Liver (tissue), 9 donors: ENCODE measurements around the gene GPD1L. TPM values are rescaled to one million over a fixed set of nuclear protein-coding genes. Genes with fewer than 3 reads are reported as not detected.

Experiments used
- DNase-seq: peaks from one replicate; pipeline ENCODE4 v3.0.0-alpha.2; 2017; ENCODE audit warnings: low spot score
- H3K27ac ChIP-seq, 2 donors: one replicate each; pipeline ENCODE4 v1.7.0; 2013; ENCODE audit warnings: inconsistent platforms in 2 of 2, low read length in 2 of 2, control low read depth in 1 of 2, low read depth in 1 of 2, mild to moderate bottlenecking in 1 of 2
- H3K27me3 ChIP-seq, 4 donors: one replicate each; pipeline versions ENCODE4 v1.6.1 to v1.7.0; 2013; ENCODE audit warnings: low read length in 3 of 4, inconsistent platforms in 1 of 4, mild to moderate bottlenecking in 1 of 4, moderate library complexity in 1 of 4; ENCODE audit not compliant: control insufficient read depth in 4 of 4, insufficient read depth in 4 of 4
- H3K36me3 ChIP-seq, 4 donors: one replicate each; pipeline versions ENCODE4 v1.6.1 to v1.7.0; 2013; ENCODE audit warnings: low read length in 3 of 4, mild to moderate bottlenecking in 3 of 4, low read depth in 1 of 4, moderate library complexity in 1 of 4; ENCODE audit not compliant: control insufficient read depth in 4 of 4, insufficient read depth in 3 of 4
- H3K4me1 ChIP-seq, 4 donors: one replicate each; pipeline versions ENCODE4 v1.6.1 to v1.7.0; 2013; ENCODE audit warnings: low read length in 3 of 4, mild to moderate bottlenecking in 3 of 4, moderate library complexity in 1 of 4; ENCODE audit not compliant: control insufficient read depth in 4 of 4, insufficient read depth in 4 of 4
- H3K4me3 ChIP-seq, 3 donors: one replicate each; pipeline versions ENCODE4 v1.6.1 to v1.7.0; 2013; ENCODE audit warnings: low read length in 3 of 3, control low read depth in 1 of 3, low read depth in 1 of 3, mild to moderate bottlenecking in 1 of 3
- H3K9ac ChIP-seq, 2 donors: one replicate each; pipeline ENCODE4 v1.7.0; 2013; ENCODE audit warnings: low read length in 2 of 2, mild to moderate bottlenecking in 2 of 2, moderate library complexity in 2 of 2, control low read depth in 1 of 2, low read depth in 1 of 2
- H3K9me3 ChIP-seq, 4 donors: one replicate each; pipeline versions ENCODE4 v1.6.1 to v1.7.0; 2013; ENCODE audit warnings: low read length in 3 of 4; ENCODE audit not compliant: control insufficient read depth in 4 of 4
- ATF3 ChIP-seq: IDR thresholded peaks from 2 replicates; pipeline ENCODE4 v1.6.1; 2016; ENCODE audit warnings: antibody characterized with exemption
- CTCF ChIP-seq: fragments of 150-350 bp; IDR thresholded peaks from 2 replicates; pipeline ENCODE4 v1.5.1; 2017; ENCODE audit warnings: improper control_type of control experiment, low read depth, low read length; ENCODE audit not compliant: missing input control
- EGR1 ChIP-seq, 2 donors: IDR thresholded peaks; 2 replicates each; pipeline ENCODE4 v1.6.1; 2016 to 2018; ENCODE audit warnings: antibody characterized with exemption in 2 of 2, low read depth in 2 of 2
- FOXA1 ChIP-seq: IDR thresholded peaks from 2 replicates; pipeline ENCODE4 v1.6.1; 2016; ENCODE audit warnings: antibody characterized with exemption
- FOXA2 ChIP-seq: IDR thresholded peaks from 2 replicates; pipeline ENCODE4 v1.6.1; 2016; ENCODE audit warnings: antibody characterized with exemption
- GABPA ChIP-seq, 2 donors: IDR thresholded peaks in 1 of 2; conservative IDR thresholded peaks in 1 of 2; 2 replicates each; pipeline ENCODE4 v1.6.1; 2016; ENCODE audit warnings: antibody characterized with exemption in 2 of 2, mild to moderate bottlenecking in 1 of 2, moderate library complexity in 1 of 2
- HNF4G ChIP-seq: IDR thresholded peaks from 2 replicates; pipeline ENCODE4 v1.6.1; 2016; ENCODE audit warnings: antibody characterized with exemption
- JUND ChIP-seq, 2 donors: IDR thresholded peaks; 2 replicates each; pipeline ENCODE4 v1.6.1; 2016; ENCODE audit warnings: antibody characterized with exemption in 2 of 2
- MAX ChIP-seq: IDR thresholded peaks from 2 replicates; pipeline ENCODE4 v1.6.1; 2016; ENCODE audit warnings: antibody characterized with exemption
- NR2F2 ChIP-seq: IDR thresholded peaks from 2 replicates; pipeline ENCODE4 v1.6.1; 2016; ENCODE audit warnings: antibody characterized with exemption
- RAD21 ChIP-seq, 2 donors: IDR thresholded peaks; 2 replicates each; pipeline ENCODE4 v1.6.1; 2016; ENCODE audit warnings: antibody characterized with exemption in 2 of 2, mild to moderate bottlenecking in 2 of 2
- REST ChIP-seq: IDR thresholded peaks from 2 replicates; pipeline ENCODE4 v1.6.1; 2016; ENCODE audit warnings: antibody characterized with exemption, mild to moderate bottlenecking
- RXRA ChIP-seq, 2 donors: IDR thresholded peaks; 2 replicates each; pipeline ENCODE4 v1.6.1; 2017 to 2018; ENCODE audit warnings: antibody characterized with exemption in 2 of 2, mild to moderate bottlenecking in 1 of 2
- SP1 ChIP-seq: IDR thresholded peaks from 2 replicates; pipeline ENCODE4 v1.6.1; 2018; ENCODE audit warnings: antibody characterized with exemption, mild to moderate bottlenecking
- TAF1 ChIP-seq: conservative IDR thresholded peaks from 2 replicates; pipeline ENCODE4 v1.6.1; 2016; ENCODE audit warnings: antibody characterized with exemption, mild to moderate bottlenecking
- YY1 ChIP-seq: IDR thresholded peaks from 2 replicates; pipeline ENCODE4 v1.6.1; 2016; ENCODE audit warnings: antibody characterized with exemption, mild to moderate bottlenecking
- ZBTB33 ChIP-seq: IDR thresholded peaks from 2 replicates; pipeline ENCODE4 v1.6.1; 2016; ENCODE audit warnings: antibody characterized with exemption
- WGBS: extraction: QIAGEN DNeasy Blood & Tissue Kit; methylation state at CpG from one replicate; pipeline ENCODE4 v1.1.7; 2013; 5-methylcytosine and 5-hydroxymethylcytosine counted together
- polyA plus RNA-seq, 2 donors: library from polyadenylated mRNA; stranded (reverse) in 1 of 2; unstranded in 1 of 2; fragments of 200-250 nt in 1 of 2; fragments of >200 nt in 1 of 2; fragmentation: Nextera tagmentation in 1 of 2; extraction: Ambion mirVana in 1 of 2; gene quantifications; one replicate each; pipeline versions ENCODE4 v1.2.1 to v1.2.3, GENCODE V29; 2013 to 2015
- total RNA-seq, 2 donors: library from RNA; depleted of rRNA; stranded (reverse); fragments of >200 nt; gene quantifications; one replicate each; pipeline ENCODE4 v1.2.3, GENCODE V29; 2014
- donor health status: healthy.
- donor health status: healthy.
- donor health status: healthy.
- donor health status: healthy.
- donor health status: healthy.

The GPD1L gene
- total and polyA plus RNA-seq, 4 donors, result 1.4 to 5.0 (median 3.1) TPM

GRCh38 chr3:32084870-32085269, 21.6 kb upstream of the GPD1L start:
- Histone ChIP-seq H3K9ac (no peak overlapping the region), H3K27ac (no peak overlapping the region), H3K27me3 (peaks cover 0 to 14% (median 2%) of the 10 kb centered on the region in 4 donors), H3K36me3 (no peaks in the 10 kb centered on the region), H3K9me3 (no peaks in the 10 kb centered on the region), H3K4me1 (peaks cover 3 to 7% (median 5%) of the 10 kb centered on the region in 4 donors), H3K4me3 (no peak overlapping the region)
- WGBS, result 82% methylated on average over 2 of the region's 2 CpGs
- TF ChIP-seq HNF4G, result no peak
- TF ChIP-seq TAF1, result no peak
- no peak for TF ChIP-seq RAD21 (IDR thresholded peaks at IDR 0.05)
- no peak for TF ChIP-seq YY1
- no peak for TF ChIP-seq GABPA (IDR thresholded peaks at IDR 0.05 in 1 of 2, conservative IDR thresholded peaks at IDR 0.05 in 1 of 2)
- no peak for TF ChIP-seq ATF3
- no peak for TF ChIP-seq CTCF
- TF ChIP-seq NR2F2, result no peak
- no peak for TF ChIP-seq REST
- no peak for TF ChIP-seq EGR1 (IDR thresholded peaks at IDR 0.05; ENCODE audit: low read depth in 2 of 2)
- TF ChIP-seq FOXA2, result no peak
- TF ChIP-seq ZBTB33, result no peak
- TF ChIP-seq RXRA (IDR thresholded peaks at IDR 0.05), result no peak
- DNase-seq, result no peak

- Histone ChIP-seq H3K4me1 (peaks cover 3 to 7% (median 5%) of the 10 kb centered on the region in 4 donors), H3K9ac (no peak overlapping the region), H3K36me3 (no peaks in the 10 kb centered on the region), H3K9me3 (no peaks in the 10 kb centered on the region), H3K4me3 (no peak overlapping the region), H3K27me3 (peaks cover 0 to 11% (median 2%) of the 10 kb centered on the region in 4 donors), H3K27ac (no peak overlapping the region)
- no peak for TF ChIP-seq JUND (IDR thresholded peaks at IDR 0.05)
- no peak for TF ChIP-seq YY1
- TF ChIP-seq ATF3, result no peak
- no peak for TF ChIP-seq MAX
- TF ChIP-seq GABPA (IDR thresholded peaks at IDR 0.05 in 1 of 2, conservative IDR thresholded peaks at IDR 0.05 in 1 of 2), result no peak
- no peak for TF ChIP-seq EGR1 (IDR thresholded peaks at IDR 0.05; ENCODE audit: low read depth in 2 of 2)
- no peak for TF ChIP-seq REST
- TF ChIP-seq RXRA (IDR thresholded peaks at IDR 0.05), result no peak
- no peak for TF ChIP-seq ZBTB33
- TF ChIP-seq FOXA1, result no peak
- TF ChIP-seq NR2F2, result no peak
- no peak for TF ChIP-seq FOXA2
- no peak for TF ChIP-seq SP1
- 100% methylated on average over 1 of the region's 1 CpG for WGBS
- DNase-seq, result no peak
These were observed 20.0 kb upstream of the GPD1L start for GRCh38 chr3:32086464-32086863.
